Mucosa of gallbladder (tissue), 1 donor: ENCODE measurements around the gene PALLD. TPM values are rescaled to one million over a fixed set of nuclear protein-coding genes. Genes with fewer than 3 reads are reported as not detected.

Source experiments
- DNase-seq: peaks from one replicate; pipeline ENCODE4 v3.0.0-alpha.2; 2020; ENCODE audit warnings: low spot score
- total RNA-seq: library from RNA; stranded (reverse); gene quantifications from one replicate; pipeline ENCODE4 v1.2.1, GENCODE V29; 2021
- donor health status: DM: no; HTN: no; CAD: no.

Gene PALLD
- total RNA-seq, 1 donor from 2014 or later = 250 TPM

DNA sequence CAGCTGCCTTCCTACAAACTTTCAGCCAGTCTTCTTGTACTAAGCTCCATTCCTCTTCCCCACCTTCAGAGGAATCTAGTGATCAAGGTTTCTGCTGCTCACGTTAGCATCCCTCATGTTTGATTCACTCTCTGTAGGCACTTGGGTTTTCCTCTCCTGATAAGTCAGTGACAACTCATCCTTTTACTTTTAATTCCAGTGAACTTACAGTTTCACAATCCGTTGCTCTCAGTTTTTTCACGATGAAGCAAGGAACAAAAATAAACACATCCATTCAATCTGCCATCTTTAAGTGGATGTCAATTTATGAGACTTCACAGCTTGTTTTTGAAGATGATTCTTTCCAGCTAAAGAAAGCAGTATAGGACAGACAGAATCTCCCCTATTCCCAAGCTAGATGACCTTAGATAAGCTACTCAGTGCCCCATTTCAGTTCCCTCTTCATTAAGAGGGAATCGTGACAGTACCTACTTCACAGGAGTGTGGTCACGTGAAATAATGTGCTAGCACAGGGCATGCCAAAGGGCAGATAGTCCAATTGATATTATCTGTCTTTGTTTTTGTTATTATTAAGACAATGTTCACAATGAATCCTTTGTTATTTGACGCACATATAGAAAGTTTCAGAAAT, 234.3 kb downstream of the PALLD start:
- DNase-seq = no peak

DNA sequence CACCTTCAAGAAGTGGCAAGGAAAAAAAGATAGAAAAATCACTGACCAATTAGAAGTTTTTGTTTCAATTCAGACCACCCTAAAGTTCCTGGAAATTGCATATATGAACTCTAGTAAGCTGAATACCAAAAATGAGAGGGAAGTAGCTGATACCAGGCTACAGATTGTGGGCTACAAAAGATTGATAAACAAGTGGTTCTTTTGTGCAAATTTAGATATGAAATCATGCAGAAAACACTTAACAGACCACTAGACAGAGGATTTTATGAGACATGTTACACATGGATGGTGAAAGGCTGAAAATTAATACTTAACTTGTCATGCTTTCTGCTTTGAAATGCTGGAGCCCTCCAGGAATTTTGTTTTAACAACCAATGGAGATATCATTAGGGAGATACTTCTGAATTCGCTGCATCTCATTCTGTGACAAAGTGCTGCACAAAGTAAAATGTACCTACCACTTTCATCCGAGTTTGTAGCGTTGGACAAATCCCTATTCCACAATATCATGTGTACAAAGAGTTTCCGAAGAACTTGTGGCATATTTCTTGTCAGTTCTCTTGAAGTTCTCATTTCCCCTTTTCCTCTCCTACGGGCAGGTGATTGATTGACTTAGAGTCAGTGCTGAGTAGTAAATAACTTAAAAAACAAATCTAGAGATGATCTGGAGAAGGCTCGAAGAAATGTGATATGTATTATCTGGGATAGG, 235.0 kb downstream of the PALLD start:
- DNase-seq = no peak

GRCh38 chr4:168732714-168733113, 235.9 kb downstream of the PALLD start:
- no peak for DNase-seq

DNA sequence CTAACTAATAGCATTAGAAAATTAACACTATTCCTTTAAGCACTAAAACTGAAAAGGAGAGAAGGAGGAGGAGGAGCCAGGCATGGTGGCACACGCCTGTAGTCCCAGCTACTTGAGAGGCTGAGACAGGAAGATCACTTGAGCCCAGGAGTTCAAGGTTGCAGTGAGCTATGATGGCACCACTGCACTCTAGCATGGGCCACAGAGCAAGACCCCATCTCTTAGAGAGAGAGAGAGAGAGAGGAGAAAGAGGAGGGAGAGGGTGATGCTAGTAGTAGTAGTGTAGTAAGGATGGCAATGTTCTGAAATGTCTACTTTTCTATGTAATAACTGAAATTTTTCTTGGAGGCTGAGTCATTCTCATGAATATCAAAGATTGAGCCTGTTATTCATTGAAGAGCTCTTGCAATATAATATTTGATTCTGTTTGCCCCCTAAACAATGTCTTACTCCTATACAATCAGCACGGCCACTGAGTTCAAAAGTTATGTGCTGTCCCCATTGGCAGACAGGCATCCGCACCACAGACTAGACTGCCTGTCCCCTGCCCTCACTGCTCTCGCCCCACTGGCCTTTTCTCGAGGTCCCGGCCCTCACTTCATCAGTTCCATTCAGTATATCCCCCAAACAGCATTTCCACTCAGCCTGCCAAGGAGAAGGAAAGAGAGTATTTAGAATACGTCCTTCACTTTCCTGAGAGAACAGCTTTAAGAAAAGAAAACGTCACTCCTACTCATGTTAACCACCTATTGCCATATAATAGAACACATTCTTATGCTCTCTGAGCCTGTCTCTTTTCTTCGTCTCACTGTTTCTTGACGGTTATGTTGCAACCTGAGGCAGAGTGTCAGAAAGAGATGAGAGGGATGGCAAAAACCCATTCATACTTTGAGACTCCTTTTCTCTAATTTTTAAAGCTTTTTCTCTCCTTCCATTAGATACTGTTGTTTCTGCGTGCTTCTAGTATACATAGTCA, 238.1 kb downstream of the PALLD start:
- DNase-seq = no peak

GRCh38 chr4:168735735-168736134, 238.9 kb downstream of the PALLD start:
- DNase-seq = no peak

DNA sequence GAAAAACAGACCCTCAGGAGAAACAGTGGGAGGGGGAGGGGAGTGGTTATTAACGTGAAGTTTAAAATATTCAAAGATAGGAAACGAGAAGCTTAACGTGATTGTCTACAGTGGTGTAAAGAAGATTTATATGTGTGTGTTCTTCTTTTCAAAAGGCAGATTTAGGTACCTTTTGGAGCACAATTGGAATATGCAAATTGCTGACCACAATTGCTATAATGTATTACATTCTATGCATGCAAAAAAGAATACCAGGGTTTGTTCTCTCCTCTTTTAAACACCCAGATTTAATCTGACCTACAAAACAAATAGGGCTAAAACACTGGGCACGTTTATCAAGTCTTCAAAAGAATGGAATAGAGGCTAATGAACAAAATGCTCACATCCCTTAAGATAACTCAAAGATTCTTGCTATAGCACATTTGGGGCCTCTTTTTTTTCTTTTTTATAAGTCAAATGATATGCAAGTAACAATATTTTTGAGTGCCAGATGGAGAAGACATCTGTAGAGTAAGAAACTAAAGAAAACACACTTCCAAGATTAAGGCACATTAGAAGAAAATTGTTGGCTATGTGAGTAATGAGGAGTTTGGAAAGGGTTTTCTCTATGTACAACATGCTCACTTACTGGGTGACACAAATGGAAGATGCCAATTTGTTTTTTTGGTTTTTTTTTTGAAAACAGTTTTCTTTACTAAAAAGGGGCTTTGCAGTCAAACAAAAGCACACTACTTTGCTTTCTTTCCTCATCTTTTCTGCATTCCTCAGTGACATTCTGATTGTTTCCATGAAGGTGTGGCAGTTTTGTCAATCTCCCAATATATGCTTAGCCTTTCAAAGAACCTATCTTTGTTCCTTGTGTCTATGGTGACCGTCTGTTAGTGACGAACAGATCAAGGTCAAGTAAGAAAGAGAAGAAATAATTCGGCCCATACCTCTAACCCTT, 240.3 kb downstream of the PALLD start:
- DNase-seq = no peak

- no peak for DNase-seq
These were observed 240.9 kb downstream of the PALLD start for GRCh38 chr4:168737806-168738172.

DNA sequence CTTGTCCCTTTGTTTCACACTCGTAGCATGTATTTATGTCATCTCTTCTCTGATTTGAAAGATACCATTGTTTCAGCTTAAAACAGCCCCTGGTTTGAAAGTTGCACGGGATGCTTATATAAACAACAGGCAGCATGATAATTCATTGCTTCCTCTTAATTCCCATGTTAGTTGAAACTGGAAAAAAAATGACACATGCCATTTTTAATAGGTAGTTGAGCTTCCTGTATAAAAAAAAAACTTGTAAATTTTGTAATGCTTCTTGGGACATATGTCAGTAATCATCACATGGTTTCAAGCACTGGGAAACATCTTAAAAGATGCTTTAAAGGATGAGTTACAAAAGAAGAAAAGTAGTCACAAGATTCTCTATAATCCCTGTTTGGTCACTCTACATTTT, 243.0 kb downstream of the PALLD start:
- no peak for DNase-seq

GRCh38 chr4:168740691-168741090, 243.8 kb downstream of the PALLD start:
- no peak for DNase-seq

GRCh38 chr4:168741281-168742173, 244.7 kb downstream of the PALLD start:
- no peak for DNase-seq

DNA sequence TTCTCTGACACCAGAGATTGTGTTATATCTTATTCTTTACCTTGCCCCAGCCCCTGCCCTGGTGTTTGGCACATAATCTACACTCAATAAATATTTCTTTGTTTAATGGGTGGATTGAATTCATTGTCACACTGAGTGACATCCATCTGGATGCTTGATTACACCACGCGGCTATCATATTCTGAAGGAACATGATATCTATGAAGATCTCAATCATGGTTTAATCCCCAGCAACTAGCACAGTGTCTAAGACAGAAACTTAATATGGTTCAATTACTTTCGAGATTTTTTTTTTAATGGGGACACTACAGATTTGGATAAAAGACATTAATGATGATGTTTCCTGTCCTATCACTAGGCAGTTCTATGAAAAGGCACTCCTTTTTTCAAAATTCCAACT, 246.3 kb downstream of the PALLD start:
- DNase-seq = no peak

- peak; percentile 32 for DNase-seq
These were observed 246.7 kb downstream of the PALLD start for GRCh38 chr4:168743601-168744000.

- DNase-seq = no peak
These were observed 247.2 kb downstream of the PALLD start for GRCh38 chr4:168744021-168744420.

DNA sequence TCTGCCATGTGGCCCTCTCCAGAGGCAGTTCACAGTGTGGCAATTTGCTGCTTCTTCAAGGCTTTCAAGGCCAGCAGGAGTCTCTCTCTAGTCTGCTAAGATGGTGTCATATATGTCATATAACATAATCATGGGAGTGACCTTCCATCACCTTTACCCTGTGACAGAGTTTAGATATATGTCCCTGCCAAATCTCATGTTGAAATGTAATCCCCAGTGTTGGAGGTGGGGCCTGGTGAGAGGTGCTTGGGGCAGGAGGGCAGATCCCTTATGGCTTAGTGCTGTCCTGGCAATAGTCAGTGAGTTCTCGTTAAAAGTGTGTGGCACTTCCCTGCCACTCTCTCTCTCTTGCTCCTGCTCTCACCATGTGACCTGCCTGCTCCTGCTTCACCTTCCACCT, 252.0 kb downstream of the PALLD start:
- DNase-seq = no peak

DNA sequence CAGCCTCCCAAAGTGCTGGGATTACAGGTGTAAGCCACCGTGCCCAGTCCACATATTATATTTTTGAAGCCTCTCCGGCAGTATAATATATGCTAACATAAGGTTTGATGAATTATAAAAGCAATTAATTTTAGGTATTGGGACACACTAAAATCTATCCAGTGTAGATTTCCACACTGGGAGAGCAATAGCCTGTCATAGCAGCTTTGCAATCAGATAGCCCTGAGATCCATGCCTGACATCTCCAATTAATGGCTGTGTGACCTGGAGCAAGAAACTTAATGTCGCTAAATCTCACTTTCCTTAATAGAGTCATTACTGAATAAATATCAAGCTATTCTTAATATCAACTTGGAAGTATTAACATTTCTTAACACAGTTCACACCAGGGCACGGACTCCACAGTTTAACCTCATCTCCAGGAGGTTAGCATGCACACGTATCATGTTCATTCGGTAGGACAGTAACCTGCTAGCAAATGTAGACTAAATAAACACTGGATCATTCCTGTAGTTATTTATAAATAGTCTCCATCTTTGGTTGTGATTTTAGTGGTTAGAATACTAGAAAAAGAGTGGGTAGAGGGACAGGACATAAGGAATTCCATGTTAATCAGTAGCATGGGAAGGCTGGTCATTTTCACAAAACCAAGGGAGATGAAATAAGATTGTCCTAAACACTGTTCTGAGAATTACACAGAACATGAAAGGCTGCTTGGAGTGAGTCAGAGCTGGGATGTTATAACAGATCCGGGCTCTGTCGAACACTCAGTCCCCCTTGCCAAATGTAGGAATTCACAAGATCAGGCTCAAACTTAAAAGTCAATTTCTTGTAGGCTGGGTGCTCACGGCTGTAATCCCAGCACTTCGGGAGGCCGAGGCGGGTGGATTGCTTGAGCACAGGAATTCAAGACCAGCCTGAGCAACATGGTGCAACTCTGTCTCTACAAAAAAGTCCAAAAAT, 254.7 kb downstream of the PALLD start:
- DNase-seq = no peak

GRCh38 chr4:168755598-168756477, 259.0 kb downstream of the PALLD start:
- no peak for DNase-seq

DNA sequence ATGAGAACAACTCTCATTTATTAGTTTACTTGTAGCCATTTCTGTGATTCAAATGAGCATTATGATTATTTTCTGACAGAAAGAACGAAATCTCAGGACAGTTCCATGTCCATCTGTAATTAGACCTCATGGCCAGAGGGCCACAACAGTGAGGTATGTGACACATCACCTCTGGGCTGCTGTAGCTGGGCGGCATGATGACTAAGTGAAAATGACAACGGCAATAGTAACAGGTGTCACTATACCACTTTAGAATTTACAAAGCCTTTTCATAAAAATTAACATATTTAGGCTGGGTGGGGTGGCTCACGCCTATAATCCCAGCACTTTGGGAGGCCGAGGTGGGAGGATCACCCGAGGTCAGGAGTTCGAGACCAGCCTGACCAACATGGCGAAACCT, 260.6 kb downstream of the PALLD start:
- DNase-seq = no peak

- no peak for DNase-seq
These were observed 261.6 kb downstream of the PALLD start for GRCh38 chr4:168758351-168758876.
